NCI-H187 (cell line): ENCODE measurements around the gene HDAC4.

Experiments
- DNase-seq, 2 experiments: peaks; one replicate each; lab custom pipeline; 2025; lab: John Stamatoyannopoulos, UW

Gene HDAC4

GRCh38 chr2:239383759-239384156 lies 17.1 kb downstream of the HDAC4 start:
- DNase-seq: no peak

GRCh38 chr2:239383036-239383758 lies 17.6 kb downstream of the HDAC4 start:
- no peak for DNase-seq

- DNase-seq: no peak
These were observed 18.4 kb downstream of the HDAC4 start for GRCh38 chr2:239382384-239382880.

GRCh38 chr2:239381709-239382134 lies 19.1 kb downstream of the HDAC4 start:
- no peak for DNase-seq

- DNase-seq: no peak
These were observed 19.8 kb downstream of the HDAC4 start for GRCh38 chr2:239380831-239381708.

GRCh38 chr2:239379641-239380170 lies 21.1 kb downstream of the HDAC4 start:
- no peak for DNase-seq

- DNase-seq: no peak
These were observed 21.7 kb downstream of the HDAC4 start for GRCh38 chr2:239378918-239379640.

- no peak for DNase-seq
These were observed 22.6 kb downstream of the HDAC4 start for GRCh38 chr2:239378021-239378917.

GRCh38 chr2:239377591-239377990 lies 23.2 kb downstream of the HDAC4 start:
- no peak for DNase-seq

GRCh38 chr2:239376942-239377531 lies 23.8 kb downstream of the HDAC4 start:
- no peak for DNase-seq

- DNase-seq: no peak
These were observed 24.5 kb downstream of the HDAC4 start for GRCh38 chr2:239376351-239376750.

- no peak for DNase-seq
These were observed 25.4 kb downstream of the HDAC4 start for GRCh38 chr2:239375278-239376061.

- no peak for DNase-seq
These were observed 25.9 kb downstream of the HDAC4 start for GRCh38 chr2:239374896-239375277.

- no peak for DNase-seq
These were observed 28.0 kb downstream of the HDAC4 start for GRCh38 chr2:239372835-239373234.

GRCh38 chr2:239371726-239372686 lies 28.8 kb downstream of the HDAC4 start:
- no peak for DNase-seq

- DNase-seq: no peak
These were observed 29.7 kb downstream of the HDAC4 start for GRCh38 chr2:239370876-239371725.

GRCh38 chr2:239370403-239370802 lies 30.4 kb downstream of the HDAC4 start:
- DNase-seq: no peak
